SK-N-MC (cell line): ENCODE results near the gene GAS2.

Source experiments
- EZH2 ChIP-seq: fragments of 200-600 bp; sonication (generic); IDR thresholded peaks from one replicate; pipeline ENCODE4 v1.6.1; 2017; ENCODE audit warnings: antibody characterized with exemption
- POLR2AphosphoS5 ChIP-seq: IDR thresholded peaks from 2 replicates; pipeline ENCODE4 v1.6.1; 2012; ENCODE audit warnings: mild to moderate bottlenecking, low read depth, low read length, borderline replicate concordance

DNA sequence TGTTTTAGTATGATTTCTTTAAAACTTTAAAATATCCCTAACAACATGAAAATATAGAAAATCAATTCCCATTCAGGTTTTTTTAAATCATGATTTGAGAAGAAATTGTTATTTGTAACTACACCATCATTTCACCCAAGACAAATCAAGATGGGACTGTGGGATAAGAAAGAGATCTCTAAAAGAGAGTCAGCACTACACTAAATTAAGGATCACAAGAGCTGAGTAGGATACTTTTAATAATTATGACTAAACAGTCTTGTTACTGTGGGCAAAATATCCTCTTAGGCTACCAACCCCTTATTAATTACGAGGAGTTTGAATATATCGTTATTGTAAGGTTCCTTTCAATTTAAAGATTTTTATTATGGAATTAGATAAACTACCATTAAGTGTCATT is 3.0 kb downstream of the GAS2 start:
- TF ChIP-seq EZH2 (no peak), POLR2AphosphoS5 (no peak)
